Epithelial cell of prostate (primary cell): ENCODE measurements around the gene CAPN3.

Source experiments
- DNase-seq: peaks from one replicate; pipeline ENCODE4 v3.0.0-alpha.2; 2011; ENCODE audit warnings: low read depth, low spot score
- H3K27ac ChIP-seq: fragments of 450-650 bp; 2 replicates; pipeline ENCODE4 v1.5.1; 2017; ENCODE audit warnings: mild to moderate bottlenecking

Gene CAPN3

GRCh38 chr15:42444415-42445063 lies 85.2 kb downstream of the CAPN3 start:
- H3K27ac ChIP-seq = peak overlapping the region; percentile 37
- DNase-seq = peak; percentile 68

GRCh38 chr15:42445551-42445950 lies 86.2 kb downstream of the CAPN3 start:
- DNase-seq = no peak
- H3K27ac ChIP-seq = no peak overlapping the region

- DNase-seq = no peak
- no peak overlapping the region for H3K27ac ChIP-seq
Observed at GRCh38 chr15:42447599-42447998, 88.3 kb downstream of the CAPN3 start.

- H3K27ac ChIP-seq = no peak overlapping the region
- no peak for DNase-seq
Observed at GRCh38 chr15:42448281-42448680, 89.0 kb downstream of the CAPN3 start.

- no peak for DNase-seq
- no peak overlapping the region for H3K27ac ChIP-seq
Observed at GRCh38 chr15:42449770-42450424, 90.6 kb downstream of the CAPN3 start.

DNA sequence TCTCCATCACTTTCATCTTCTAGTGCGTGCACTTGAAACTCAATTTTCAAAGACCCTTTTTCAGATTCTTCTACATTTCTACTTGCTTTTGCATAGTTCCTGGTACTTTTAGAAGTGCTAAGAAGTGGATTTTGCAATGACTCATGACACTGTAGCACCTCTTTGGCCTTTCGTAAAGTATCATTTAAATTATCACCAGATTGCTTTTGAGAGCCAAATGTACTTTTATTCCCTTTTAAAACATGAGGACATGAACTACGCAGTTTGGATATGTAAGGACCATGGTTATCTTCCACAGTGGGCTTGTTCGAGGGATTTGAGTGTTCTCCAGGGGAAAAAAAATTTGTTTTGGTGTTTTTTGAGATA lies 91.1 kb downstream of the CAPN3 start:
- no peak overlapping the region for H3K27ac ChIP-seq
- DNase-seq = no peak

GRCh38 chr15:42453826-42454225 lies 94.5 kb downstream of the CAPN3 start:
- no peak overlapping the region for H3K27ac ChIP-seq
- DNase-seq = no peak

DNA sequence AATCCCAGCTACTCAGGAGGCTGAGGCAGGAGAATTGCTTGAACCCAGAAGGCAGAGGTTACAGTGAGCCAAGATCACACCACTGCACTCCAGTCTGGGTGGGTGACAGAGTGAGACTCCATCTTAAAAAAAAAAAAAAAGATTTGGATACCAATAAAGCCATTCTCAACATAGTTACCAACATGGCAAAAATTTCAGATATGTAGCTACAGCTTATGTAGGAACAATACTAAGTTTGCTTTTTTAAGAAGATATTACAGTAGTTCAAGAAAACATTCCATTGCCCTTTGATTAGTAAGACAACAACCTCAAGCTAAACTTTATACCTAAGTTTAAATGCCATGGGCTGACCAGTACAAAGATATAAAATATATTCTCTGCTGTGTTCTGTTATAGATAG lies 97.2 kb downstream of the CAPN3 start:
- H3K27ac ChIP-seq = no peak overlapping the region
- no peak for DNase-seq

DNA sequence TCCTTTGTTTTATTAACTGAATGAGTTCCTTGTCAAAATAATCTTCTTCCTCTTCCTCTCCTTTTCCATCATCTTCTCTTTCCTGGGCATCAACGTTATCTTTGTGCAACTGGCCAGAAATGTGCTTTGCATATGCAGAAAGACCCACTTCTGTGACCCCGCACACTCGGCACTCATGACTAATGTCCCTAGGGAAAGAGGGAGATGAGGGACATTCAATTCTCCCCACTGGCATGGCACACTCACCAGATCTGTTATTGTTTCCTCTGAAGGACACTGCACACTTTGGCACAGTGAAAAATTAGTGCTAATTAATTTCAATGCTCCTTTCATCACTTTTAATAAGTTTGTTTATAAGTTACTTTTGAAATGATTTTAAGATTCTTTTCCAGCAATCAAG lies 97.7 kb downstream of the CAPN3 start:
- no peak for DNase-seq
- no peak overlapping the region for H3K27ac ChIP-seq

GRCh38 chr15:42457445-42458442 lies 98.4 kb downstream of the CAPN3 start:
- no peak overlapping the region for H3K27ac ChIP-seq
- DNase-seq = no peak

DNA sequence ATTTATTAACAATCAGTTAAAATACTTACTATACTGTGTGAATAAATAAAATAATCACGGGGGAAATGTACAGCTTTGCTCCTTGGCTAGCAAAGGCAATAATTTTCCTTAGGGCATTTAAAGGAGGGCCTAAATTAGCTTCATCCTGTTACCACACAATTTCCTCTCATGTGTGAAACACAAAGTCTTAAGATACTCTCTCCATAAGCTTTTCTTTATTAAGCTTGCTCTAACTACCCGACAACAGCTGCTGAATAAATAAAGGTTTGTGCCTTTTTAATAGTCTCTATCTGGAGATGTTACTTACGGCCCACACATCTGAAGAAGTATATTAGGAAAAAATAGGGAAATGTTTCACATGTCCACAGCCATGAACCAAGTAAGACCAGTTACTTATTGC lies 102.0 kb downstream of the CAPN3 start:
- H3K27ac ChIP-seq = no peak overlapping the region
- no peak for DNase-seq
